ENCODE results near the gene ARAP1.

The ARAP1 gene

GRCh38 chr11:72642043-72642883, 109.9 kb downstream of the ARAP1 start:
- peak in 11 of 56 donors; percentile 19 to 52 (median 36) for DNase-seq

DNA sequence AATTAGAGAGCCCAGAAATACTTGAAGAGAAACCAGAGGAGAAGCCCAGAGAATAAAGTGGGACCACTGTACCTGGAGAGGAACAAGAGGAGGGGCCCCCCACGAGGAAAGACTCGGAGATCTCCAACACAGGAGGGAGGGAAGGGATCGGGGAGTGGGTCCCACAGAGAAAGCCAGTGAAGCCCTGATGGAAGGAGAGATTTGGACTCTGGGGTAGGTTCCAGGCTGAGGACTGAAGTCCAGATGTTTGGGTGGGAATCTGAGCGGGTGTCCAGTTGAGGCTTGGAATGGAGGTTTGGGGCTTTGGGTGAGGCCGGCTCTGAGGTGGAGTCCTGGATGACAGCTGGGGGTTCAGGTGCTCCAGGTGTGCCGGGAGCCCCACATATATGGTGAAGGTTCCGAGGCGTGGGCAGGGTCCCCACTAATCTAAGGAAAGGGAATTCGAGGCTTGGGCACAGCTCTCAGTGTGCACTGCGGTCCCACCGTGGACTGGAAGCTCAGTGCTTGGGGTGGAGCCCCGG, 110.6 kb downstream of the ARAP1 start:
- DNase-seq, result no peak

- DNase-seq, result peak in 2 of 56 donors; percentile 20 to 28
These were observed 112.5 kb downstream of the ARAP1 start for GRCh38 chr11:72639502-72640375.

DNA sequence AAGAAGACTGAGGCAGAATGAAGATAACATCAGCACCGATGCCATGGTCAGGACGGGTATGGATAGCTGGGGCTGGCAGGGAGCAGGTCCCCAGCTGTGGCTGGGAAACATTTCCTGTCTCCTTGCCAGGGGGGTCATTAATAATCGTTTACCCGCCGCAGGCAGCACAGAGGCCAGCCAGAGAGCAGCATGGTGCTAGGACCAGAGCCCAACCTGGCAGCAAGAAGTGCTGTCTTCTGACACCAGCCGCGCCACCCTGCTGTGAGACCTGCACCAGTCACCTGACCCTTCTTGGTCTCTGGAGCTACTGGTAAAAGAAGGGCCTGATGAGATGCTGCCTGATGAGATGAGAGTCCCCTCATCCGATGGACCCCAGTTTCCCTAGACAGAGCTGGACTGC, 114.3 kb downstream of the ARAP1 start:
- DNase-seq, result no peak

DNA sequence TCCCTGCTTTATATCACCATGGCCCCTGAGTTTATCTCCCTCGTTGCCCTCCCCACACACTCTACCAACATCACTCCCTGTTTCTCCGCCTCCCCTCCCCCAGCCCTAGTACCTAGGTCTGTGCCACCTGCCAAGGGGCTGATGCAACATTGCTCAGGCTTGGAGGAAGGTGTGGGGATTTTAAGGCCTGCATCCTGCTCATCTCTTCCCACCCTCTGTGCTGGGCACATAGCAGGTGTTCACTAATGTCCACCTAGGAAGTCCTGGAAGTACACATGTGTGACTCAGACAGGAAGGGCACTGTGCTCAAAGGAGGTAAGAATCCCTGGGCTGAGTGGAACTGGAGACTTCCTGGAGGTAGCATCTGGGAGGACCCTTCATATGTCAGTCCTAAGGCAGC, 115.0 kb downstream of the ARAP1 start:
- DNase-seq, result no peak

DNA sequence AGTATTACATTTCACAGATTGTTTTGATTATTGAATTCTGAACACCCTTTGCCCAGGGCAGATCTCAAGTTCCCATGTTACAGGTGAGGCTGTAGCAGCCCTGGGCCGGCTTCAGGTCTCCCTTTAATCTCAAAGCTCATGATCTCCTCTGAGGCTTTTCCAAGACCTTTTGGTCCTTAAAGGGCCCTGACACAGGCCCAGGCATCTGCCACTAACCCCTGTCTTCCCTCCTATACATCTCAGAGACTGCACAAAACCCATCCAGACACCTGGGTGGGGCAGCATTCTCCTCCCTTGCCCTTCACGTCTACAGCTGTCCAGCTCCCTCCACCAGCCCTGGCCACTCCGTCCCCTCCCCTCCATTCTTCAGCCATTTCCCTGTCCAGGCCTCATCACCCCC, 115.8 kb downstream of the ARAP1 start:
- DNase-seq, result no peak

DNA sequence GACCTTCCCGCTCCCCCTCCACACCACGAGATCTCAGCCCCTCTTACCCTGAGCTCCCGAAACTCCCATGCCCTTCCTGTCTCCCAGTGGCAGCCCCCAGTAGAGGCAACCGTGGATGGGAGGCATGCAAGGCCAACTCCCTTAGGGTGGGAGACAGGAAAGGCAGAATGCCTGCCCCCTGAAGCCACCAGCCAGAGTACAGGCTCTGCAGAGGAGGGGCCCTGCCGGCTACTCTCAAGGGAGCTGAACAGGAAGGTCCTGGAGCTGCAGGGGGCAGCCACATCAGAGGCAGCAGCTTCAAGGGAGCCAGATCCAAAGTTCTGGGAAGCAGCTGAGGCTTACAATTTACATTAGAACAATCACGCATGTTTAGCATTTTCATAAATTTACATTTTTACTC, 116.3 kb downstream of the ARAP1 start:
- DNase-seq, result no peak

DNA sequence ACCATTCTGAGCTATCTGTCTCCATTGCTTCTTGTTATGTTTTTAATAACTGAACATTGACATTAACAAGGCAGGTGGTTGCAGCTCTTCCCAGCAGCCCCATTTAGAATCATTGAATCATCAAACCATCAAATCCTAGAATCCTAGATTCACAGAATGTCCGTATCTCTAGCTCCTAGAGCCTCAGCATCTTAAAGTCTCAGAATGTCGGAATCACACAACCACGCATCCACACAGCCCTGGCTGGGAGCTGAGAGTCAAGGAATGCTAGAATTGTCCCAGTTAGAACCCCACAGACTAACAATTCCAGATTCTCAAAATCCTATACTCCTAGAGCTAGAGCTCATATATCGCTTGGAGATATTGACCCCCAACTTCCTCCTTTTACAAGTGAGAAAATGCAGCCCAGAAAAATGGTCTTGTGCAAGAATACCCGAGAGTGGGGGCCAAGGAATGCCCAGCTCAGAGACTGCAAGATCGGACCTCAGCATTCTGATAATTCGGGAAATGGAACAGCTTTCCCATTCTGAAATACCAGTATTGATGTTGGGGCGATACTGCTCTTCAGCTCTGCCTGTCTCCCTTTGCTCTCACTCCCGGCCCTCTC, 116.8 kb downstream of the ARAP1 start:
- peak in 6 of 56 donors; percentile 23 to 53 (median 32) for DNase-seq
